ENCODE results near the gene LDAH.

- TF ChIP-seq CTCF (IDR thresholded peaks at IDR 0.05) (no peak), POLR2A (IDR thresholded peaks at IDR 0.05) (no peak)
Observed at GRCh38 chr2:20839052-20839451, 16.2 kb upstream of the LDAH start.
